Sciatic nerve (tissue), 2 donors: ENCODE data around the gene TPSAB1. TPM values are rescaled to one million over a fixed set of nuclear protein-coding genes. Genes with fewer than 3 reads are reported as not detected.

Experiments used
- ATAC-seq: fragments of 200-7000 bp; cut with Tn5 transposase; one replicate; pipeline ENCODE4 v1.9.1; 2020; ENCODE audit warnings: mild to moderate bottlenecking, moderate library complexity
- DNase-seq: peaks from one replicate; pipeline ENCODE4 v3.0.0-alpha.2; 2020; ENCODE audit warnings: low spot score
- intact Hi-C: fragments of 100-400 bp; cut with DNase I; formaldehyde crosslinking; loops from one replicate; pipeline ENCODE4 v1.14.2; 2022
- total RNA-seq: library from RNA; stranded (reverse); fragmentation: NEBNext Ultra II Directional; extraction: Animal tissue kit (Norgen Biotek cat#: 25700); gene quantifications from one replicate; pipeline ENCODE4 v1.2.1, GENCODE V29; 2021
- donor health status: DM: no; HTN: no; CAD: no.
- donor health status: DM: no; HTN: no; CAD: no.

TPSAB1 gene
- total RNA-seq, 1 donor from 2014 or later = 11.5 TPM

DNA sequence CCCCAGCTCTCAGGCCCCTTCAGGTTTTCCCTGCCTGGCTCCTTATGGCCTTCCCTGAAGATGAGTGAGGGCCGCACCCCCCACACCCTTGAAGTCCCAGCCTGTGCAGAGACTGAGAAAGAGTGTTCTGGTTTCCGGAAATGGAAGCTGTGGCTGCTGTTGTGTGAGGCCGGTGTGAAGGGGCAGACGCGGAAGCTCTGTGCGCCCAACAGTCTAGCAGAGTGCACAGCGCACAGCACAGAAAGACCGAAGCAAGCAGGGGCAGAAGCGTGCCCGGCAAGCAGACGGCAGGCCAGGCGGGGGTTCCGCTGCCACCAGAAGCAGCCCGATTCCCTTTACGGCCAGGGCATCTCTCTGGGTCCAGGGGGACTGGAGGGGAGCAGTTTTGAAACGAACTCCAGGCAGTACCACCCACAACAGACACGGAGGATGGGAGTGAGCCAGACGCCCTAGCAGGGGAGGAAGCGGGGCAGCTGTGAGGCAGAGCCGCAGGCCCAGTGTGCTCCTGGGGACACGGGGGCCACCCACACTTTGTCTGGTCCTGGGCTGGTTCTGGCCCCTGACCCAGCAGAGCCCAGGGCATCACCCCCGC is 32.2 kb upstream of the TPSAB1 start:
- intact Hi-C loops = no loop called here

DNA sequence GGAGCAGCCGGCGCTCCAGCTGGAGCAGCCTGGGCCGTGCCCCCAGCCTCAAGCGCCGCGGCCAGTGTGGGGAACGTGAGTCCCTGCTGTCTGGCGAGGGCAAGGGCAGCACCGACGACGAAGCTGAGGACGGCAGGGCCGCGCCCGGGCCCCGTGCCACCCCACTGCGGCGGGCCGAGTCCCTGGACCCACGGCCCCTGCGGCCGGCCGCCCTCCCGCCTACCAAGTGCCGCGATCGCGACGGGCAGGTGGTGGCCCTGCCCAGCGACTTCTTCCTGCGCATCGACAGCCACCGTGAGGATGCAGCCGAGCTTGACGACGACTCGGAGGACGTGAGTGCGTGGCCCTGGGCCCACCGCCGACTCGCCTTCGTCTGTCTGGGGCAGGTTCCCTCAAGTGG is 31.4 kb upstream of the TPSAB1 start:
- intact Hi-C loops = no loop called here
- DNase-seq = no peak
- no peak for ATAC-seq

More for the DNA sequence above, 32.2 kb upstream of the TPSAB1 start:
- no peak for ATAC-seq
- DNase-seq = no peak

DNA sequence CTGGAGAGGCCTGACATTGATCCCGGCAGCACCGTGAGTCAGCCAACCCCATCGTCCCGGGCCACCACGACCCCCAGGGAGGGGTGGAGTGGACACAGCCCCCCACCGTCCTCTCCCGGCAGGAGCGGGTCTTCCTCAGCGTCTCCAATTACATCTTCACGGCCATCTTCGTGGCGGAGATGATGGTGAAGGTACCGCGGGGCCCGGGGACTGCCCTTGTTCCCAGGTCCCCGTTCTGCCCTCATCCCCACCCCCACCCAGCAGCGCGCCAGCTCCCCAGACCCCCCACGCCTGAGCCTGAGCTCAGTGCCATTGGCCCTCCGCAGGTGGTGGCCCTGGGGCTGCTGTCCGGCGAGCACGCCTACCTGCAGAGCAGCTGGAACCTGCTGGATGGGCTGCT is 30.0 kb upstream of the TPSAB1 start:
- DNase-seq = no peak
- intact Hi-C loops = no loop called here
- ATAC-seq = no peak

DNA sequence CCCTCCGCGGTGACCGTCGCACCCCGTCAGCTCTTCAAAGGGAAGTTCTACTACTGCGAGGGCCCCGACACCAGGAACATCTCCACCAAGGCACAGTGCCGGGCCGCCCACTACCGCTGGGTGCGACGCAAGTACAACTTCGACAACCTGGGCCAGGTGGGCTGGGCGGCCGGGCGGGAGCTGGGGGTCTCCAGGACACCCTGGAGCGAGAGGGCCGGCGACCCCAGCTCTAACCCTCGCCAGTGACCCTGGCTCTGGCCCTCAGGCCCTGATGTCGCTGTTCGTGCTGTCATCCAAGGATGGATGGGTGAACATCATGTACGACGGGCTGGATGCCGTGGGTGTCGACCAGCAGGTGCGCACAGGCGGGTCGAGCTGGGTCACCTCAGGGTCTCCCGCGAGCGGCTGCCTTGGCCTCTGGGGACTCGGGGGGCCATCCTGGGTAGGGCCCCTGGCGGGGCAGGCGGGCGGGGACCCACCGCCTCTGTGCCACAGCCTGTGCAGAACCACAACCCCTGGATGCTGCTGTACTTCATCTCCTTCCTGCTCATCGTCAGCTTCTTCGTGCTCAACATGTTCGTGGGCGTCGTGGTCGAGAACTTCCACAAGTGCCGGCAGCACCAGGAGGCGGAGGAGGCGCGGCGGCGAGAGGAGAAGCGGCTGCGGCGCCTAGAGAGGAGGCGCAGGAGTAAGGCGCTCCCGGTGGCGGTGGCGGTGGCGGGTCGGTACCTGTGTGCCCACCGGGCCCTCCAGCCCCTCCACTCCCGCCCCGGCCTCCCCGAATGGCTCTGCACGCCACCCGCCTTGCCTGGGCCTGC is 28.8 kb upstream of the TPSAB1 start:
- ATAC-seq = no peak
- intact Hi-C loops = no loop called here
- DNase-seq = no peak

DNA sequence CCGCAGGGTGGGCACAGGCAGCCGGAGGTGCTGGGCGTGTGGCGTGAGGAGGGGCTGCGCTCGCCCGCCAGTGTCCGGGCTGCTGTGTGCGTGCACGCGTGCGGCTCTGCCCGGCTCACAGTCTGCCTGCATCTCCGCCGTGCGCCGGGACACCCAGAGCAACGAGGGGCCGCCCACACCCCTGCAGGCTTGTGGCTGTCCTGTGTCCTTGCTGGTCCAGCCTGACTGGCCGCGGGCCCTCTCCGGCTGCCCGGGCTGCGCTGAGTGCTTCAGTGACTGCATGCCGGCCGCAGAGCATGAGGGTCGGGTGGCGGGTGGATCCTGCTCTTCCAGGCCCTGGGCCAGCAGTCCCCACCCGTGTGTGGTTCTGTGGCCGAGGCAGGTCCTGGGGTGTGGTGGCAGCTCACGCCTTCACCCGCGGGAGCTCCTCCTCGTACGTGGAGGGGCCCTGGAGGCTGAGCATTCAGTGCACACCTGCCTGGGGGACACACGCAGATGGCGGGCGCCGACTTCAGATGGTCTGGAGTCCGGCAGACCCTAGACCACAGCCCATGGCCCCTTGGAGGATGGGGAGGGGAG is 27.8 kb upstream of the TPSAB1 start:
- DNase-seq (no peak), ATAC-seq (no peak)
- intact Hi-C loops = no loop called here

DNA sequence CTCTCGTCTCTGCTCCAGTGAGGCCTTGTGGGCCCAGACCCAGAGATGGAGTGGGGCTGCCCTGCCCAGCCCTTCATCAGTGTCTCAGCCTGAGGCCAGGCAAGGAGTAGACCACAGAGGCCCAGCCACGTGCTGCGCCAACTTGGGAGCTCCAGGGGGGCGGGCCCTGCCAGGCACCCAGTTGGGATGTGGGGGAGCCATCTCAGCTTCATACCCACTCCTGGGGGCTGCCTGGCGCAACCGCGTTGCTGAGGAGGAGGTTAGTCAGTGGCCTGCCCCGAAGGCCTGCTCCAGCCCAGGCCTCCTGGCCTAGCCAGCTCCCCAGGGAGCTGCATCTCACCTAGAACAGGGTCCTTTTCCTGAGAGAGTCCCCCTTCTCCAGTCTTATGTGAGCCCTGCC is 27.3 kb upstream of the TPSAB1 start:
- intact Hi-C loops = no loop called here
- ATAC-seq (no peak), DNase-seq (no peak)

DNA sequence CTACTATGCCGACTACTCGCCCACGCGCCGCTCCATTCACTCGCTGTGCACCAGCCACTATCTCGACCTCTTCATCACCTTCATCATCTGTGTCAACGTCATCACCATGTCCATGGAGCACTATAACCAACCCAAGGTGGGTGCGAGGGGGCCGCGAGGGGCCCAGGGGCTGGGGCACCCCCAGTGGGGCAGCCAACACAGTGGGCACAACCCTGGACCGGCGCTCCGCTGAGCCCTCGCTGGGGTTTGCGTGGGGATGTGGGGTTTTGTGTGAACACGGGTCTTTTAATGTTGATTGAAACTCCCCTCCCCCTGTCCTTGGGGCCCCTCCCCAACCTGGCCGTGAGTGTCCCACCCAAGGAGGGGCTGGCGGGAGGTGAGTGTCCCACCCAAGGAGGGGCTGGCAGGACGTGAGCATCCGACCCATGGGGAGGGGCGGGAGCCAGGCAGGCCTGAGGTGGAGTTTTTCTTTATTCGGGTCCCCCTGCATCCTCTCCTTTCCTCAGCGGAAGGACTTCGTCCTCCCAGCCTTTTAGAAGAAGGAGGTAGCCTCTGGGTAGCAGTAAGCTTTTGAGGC is 26.6 kb upstream of the TPSAB1 start:
- no peak for ATAC-seq
- DNase-seq = no peak
- intact Hi-C loops = no loop called here

DNA sequence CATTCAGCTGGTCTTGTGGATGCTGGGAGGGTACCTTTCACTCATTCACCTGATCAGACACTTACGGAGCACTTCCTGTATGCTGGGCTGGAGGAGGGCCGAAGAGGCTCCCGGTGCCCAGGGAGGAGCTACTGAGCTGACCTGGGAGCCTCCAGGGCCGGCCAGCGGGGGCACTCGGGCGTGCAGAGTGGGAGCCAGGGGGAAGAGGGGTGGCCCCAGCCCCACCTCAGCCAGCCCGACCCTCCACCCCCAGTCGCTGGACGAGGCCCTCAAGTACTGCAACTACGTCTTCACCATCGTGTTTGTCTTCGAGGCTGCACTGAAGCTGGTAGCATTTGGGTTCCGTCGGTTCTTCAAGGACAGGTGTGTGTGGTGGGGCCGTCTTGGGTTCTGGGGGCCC is 25.8 kb upstream of the TPSAB1 start:
- ATAC-seq (no peak), DNase-seq (no peak)
- intact Hi-C loops = no loop called here

DNA sequence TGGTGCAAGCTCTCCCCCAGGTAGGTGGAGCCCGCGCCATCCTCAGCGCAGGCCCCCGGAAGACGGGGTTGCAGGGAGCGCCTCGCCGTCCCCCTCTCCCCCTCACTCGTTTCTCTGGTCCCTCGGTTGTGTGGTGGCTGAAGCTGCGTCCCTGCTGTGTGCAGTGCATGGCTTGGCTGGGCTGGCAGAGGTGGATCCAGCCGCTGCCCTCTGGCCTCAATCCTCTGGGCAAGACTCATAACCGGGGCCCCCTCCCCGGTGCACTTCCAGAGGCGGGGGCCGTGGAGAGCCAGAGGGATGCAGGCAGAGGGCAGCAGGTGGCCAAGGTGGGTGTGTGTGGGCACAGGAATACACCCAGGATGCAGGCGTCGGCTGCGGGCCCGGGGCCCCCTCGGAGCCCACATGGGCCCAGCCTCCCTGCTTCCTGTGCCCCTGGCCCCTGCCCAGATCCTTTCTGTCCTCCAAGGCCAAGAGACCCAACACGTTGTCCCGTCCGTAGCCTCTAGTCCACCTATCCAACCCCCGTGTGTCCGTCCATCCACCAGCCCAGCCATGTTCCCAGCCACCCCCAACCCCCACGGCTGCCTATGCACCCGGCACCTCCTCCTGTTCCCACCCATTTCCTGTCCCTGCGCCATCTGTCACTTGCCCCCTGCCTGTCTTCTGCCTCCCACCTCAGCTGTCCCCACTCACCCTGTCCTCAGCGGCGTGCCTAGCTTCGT is 24.8 kb upstream of the TPSAB1 start:
- no peak for DNase-seq
- intact Hi-C loops = no loop called here
- ATAC-seq = no peak

DNA sequence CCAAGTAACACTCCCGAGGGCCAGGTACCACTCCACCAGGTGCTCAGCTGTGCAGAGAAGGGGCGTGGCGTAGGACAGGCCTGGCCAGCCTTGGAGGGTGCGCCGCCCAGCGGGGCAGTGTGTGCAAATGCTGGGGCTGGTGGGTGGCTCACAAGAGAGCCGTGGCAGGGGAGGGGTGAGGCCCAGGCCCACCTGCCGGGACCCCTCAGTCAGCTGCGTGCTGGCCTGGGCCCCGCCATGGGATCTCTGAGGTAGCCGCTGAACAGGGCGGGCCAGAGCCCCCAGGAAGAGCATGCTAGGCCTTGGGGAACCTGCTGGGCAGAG is 24.2 kb upstream of the TPSAB1 start:
- DNase-seq = no peak
- intact Hi-C loops = no loop called here
- ATAC-seq = no peak

DNA sequence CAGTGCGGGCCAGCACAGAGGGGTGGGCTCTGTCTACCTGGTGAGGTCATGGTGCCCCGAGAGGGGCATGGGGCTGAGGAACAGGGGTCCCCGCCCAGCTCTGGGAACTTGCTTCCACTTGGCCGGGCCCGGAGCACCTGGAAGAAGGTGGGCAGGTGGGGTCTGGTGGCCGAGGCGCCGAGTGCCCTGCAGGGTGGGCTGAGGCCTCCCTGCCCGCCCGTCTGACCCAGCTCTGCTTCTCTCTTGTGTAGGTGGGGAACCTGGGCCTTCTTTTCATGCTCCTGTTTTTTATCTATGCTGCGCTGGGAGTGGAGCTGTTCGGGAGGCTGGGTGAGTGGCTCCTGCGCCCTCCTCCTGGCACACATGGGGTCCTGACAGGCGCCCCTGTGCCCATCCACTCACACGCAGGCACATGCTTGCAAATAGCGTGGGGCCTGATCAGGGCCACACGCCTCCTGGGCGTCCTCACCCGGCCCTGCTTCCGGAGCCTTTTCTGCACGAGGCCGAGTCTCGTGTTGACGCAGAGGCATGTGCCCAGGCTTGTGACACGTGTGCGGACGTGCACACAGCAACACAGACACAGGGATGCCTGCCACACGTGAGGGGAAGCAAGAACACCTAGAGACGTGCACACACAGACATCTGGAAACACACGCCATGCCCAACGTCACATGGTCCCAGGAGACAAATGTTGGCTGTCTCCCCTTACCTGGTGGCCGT is 23.7 kb upstream of the TPSAB1 start:
- intact Hi-C loops = no loop called here
- ATAC-seq (no peak), DNase-seq (no peak)

DNA sequence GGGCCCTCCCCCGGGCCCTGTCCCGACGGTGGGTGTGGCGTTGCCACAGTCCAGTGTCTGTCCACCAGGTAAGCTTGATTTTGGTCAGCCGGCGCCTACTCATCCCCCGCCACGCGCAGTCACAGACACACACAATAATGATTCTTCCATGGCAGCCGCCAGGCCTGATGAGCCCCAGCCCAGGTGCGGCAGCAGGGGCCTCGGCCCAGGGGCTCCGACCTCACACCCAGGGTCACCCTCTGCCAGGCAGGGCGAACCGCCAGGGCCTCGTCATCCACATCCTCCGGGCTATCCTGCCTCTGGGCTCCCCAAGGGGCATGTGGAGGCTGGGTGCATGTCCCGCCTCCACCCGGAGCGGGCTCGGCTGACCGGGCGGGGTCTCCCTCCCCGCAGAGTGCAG is 23.0 kb upstream of the TPSAB1 start:
- intact Hi-C loops = no loop called here
- ATAC-seq = no peak
- no peak for DNase-seq

DNA sequence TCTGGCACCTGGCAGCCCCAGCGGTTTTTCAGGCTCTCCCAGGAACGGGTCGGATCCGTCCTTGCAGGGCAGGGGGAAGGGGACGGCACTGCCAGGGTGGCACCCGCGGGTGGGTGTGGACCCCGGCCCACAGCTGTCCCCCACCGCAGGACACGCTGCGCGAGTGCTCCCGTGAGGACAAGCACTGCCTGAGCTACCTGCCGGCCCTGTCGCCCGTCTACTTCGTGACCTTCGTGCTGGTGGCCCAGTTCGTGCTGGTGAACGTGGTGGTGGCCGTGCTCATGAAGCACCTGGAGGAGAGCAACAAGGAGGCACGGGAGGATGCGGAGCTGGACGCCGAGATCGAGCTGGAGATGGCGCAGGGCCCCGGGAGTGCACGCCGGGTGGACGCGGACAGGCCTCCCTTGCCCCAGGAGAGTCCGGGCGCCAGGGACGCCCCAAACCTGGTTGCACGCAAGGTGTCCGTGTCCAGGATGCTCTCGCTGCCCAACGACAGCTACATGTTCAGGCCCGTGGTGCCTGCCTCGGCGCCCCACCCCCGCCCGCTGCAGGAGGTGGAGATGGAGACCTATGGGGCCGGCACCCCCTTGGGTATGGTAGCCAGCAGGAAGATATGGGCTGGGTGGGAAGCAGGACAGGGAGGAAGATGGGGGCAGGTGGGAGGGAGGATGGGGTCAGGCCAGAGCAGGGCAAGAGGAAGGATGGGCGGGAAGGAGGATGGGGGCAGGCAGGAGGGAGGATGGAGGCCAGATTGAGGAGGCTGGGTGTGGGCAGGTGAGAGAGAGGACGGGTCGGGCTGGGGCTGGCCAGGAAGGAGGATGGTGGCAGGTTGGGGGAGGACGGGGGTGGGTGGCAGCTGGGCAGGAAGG is 22.2 kb upstream of the TPSAB1 start:
- ATAC-seq (no peak), DNase-seq (no peak)
- intact Hi-C loops = no loop called here

DNA sequence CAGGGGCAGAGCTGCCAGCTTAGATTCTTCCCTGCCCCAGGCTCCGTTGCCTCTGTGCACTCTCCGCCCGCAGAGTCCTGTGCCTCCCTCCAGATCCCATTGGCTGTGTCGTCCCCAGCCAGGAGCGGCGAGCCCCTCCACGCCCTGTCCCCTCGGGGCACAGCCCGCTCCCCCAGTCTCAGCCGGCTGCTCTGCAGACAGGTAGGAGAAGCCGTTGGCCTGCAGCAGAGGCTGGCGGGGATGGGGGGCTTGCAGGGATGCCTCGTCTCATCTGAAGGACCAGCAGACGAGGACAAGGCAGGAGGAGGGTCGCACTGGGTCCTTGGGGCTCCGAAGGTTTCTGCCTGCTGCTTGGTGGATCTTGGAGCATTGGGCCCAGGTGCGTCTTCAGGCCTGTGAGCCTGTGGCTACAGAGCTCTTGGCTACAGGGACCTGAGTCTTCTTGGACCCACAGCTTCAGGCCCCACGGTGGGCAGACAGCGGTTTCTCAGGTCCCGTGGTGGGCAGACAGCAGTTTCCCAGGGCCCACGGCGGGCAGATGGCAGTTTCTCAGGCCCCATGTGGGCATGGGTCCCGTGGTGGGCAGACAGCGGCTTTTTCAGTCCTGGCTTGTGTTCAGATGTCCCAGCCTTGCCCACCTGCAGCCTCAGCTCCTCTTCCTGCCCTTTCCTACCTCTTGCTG is 21.4 kb upstream of the TPSAB1 start:
- DNase-seq (no peak), ATAC-seq (no peak)
- intact Hi-C loops = no loop called here

DNA sequence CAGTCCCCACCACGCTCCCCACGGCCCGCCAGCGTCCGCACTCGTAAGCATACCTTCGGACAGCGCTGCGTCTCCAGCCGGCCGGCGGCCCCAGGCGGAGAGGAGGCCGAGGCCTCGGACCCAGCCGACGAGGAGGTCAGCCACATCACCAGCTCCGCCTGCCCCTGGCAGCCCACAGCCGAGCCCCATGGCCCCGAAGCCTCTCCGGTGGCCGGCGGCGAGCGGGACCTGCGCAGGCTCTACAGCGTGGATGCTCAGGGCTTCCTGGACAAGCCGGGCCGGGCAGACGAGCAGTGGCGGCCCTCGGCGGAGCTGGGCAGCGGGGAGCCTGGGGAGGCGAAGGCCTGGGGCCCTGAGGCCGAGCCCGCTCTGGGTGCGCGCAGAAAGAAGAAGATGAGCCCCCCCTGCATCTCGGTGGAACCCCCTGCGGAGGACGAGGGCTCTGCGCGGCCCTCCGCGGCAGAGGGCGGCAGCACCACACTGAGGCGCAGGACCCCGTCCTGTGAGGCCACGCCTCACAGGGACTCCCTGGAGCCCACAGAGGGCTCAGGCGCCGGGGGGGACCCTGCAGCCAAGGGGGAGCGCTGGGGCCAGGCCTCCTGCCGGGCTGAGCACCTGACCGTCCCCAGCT is 20.3 kb upstream of the TPSAB1 start:
- no peak for ATAC-seq
- no peak for DNase-seq
- intact Hi-C loops = no loop called here

DNA sequence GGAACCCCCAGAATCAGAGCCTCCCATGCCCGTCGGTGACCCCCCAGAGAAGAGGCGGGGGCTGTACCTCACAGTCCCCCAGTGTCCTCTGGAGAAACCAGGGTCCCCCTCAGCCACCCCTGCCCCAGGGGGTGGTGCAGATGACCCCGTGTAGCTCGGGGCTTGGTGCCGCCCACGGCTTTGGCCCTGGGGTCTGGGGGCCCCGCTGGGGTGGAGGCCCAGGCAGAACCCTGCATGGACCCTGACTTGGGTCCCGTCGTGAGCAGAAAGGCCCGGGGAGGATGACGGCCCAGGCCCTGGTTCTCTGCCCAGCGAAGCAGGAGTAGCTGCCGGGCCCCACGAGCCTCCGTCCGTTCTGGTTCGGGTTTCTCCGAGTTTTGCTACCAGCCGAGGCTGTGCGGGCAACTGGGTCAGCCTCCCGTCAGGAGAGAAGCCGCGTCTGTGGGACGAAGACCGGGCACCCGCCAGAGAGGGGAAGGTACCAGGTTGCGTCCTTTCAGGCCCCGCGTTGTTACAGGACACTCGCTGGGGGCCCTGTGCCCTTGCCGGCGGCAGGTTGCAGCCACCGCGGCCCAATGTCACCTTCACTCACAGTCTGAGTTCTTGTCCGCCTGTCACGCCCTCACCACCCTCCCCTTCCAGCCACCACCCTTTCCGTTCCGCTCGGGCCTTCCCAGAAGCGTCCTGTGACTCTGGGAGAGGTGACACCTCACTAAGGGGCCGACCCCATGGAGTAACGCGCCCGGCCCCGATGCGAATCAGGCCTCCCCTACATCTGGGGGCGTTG is 19.5 kb upstream of the TPSAB1 start:
- intact Hi-C loops = no loop called here
- ATAC-seq = no peak
- no peak for DNase-seq
